Midbrain (tissue), 1 donor: ENCODE data around the gene GOLM1.

Experiments used
- DNase-seq: peaks from one replicate; lab custom pipeline; 2025; lab: John Stamatoyannopoulos, UW

GOLM1 gene

DNA sequence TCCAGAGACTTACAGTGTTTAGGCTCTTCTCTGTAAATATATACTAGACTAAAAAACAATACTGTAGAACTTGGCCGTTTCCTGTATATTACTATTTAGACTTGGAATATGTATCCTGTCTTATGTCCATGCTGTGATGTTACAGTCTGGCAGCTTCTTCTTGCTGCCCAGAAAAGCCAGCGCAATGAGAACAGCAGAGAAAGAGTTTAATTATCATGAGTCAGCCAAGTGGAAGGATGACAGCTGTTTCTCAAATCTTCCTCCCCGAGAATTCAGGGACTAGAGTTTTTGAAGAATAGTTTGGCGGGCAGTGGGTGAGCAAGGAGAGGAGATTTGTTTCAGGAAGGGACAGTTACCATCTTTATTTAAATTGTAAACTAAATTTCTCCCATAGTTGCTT is 120.9 kb downstream of the GOLM1 start:
- no peak for DNase-seq
